Testis (tissue), 3 donors: ENCODE data around the gene CHRNB1. TPM values are rescaled to one million over a fixed set of nuclear protein-coding genes. Genes with fewer than 3 reads are reported as not detected.

ENCODE experiments used
- DNase-seq: peaks from one replicate; pipeline ENCODE4 v3.0.0-alpha.2; 2019
- H3K27ac ChIP-seq, 2 donors: fragments of 200-600 bp; sonication (generic); one replicate each; pipeline ENCODE4 v1.5.1; 2019
- H3K27me3 ChIP-seq: fragments of 200-600 bp; sonication (generic); one replicate; pipeline ENCODE4 v1.5.1; 2019
- H3K36me3 ChIP-seq: fragments of 200-600 bp; sonication (generic); one replicate; pipeline ENCODE4 v1.5.1; 2017; ENCODE audit warnings: low read depth; ENCODE audit errors: missing control alignments
- H3K4me1 ChIP-seq: fragments of 200-600 bp; sonication (generic); one replicate; pipeline ENCODE4 v1.5.1; 2019
- H3K4me3 ChIP-seq, 2 donors: fragments of 200-600 bp; sonication (generic); one replicate each; pipeline ENCODE4 v1.5.1; 2017 to 2019
- H3K9me3 ChIP-seq: fragments of 200-600 bp; sonication (generic); one replicate; pipeline ENCODE4 v1.5.1; 2017
- CTCF ChIP-seq, 3 experiments: fragments of 450-650 bp in 2 of 3; fragments of 200-600 bp in 1 of 3; sonication (generic) in 1 of 3; IDR thresholded peaks; one replicate each; pipeline ENCODE4 v1.5.1; 2016 to 2019; ENCODE audit warnings: antibody characterized with exemption in 3 of 3, mild to moderate bottlenecking in 2 of 3, moderate library complexity in 1 of 3
- POLR2A ChIP-seq: fragments of 450-650 bp; IDR thresholded peaks from one replicate; pipeline ENCODE4 v1.6.1; 2017; ENCODE audit warnings: antibody characterized with exemption, mild to moderate bottlenecking, moderate library complexity
- whole genome bisulfite sequencing, 2 donors: methylation state at CpG; one replicate each; pipeline ENCODE4 v1.1.5; 2018; 5-methylcytosine and 5-hydroxymethylcytosine counted together
- intact Hi-C: fragments of 100-400 bp; cut with DNase I; formaldehyde crosslinking; loops from one replicate; pipeline ENCODE4 v1.15.1; 2023; ENCODE audit warnings: low total_unique reads
- polyA plus RNA-seq: library from polyadenylated mRNA; stranded (reverse); fragments of 350-450 nt; fragmentation: Illumina TruSeq; extraction: RNeasy Lipid Tissue Mini Kit (QIAGEN cat#74804); gene quantifications from one replicate; pipeline ENCODE4 v1.2.3, GENCODE V29; 2014; ENCODE audit warnings: low read depth, low replicate concordance; ENCODE audit not compliant: insufficient read depth
- total RNA-seq, 2 donors: library from RNA; depleted of rRNA; stranded (reverse); fragments of >200 nt; gene quantifications; one replicate each; pipeline ENCODE4 v1.2.3, GENCODE V29; 2016

Gene CHRNB1
- total and polyA plus RNA-seq, 3 donors from 2014 or later, result 6.2 to 7.4 (median 6.9) TPM

- TF ChIP-seq CTCF (IDR thresholded peaks at IDR 0.05) (no peak), POLR2A (no peak)
- WGBS, 2 donors, result 83 to 88% methylated on average over 7 to 14 of the region's 14 CpGs
- no peak for DNase-seq
- Histone ChIP-seq H3K4me1 (no peaks in the 10 kb centered on the region), H3K36me3 (peaks cover 12% of the 10 kb centered on the region), H3K9me3 (no peaks in the 10 kb centered on the region), H3K4me3 (no peak overlapping the region), H3K27ac (no peak overlapping the region), H3K27me3 (no peaks in the 10 kb centered on the region)
- intact Hi-C loops, result no loop called here
Observed at GRCh38 chr17:7502987-7503386, 58.1 kb downstream of the CHRNB1 start.

GRCh38 chr17:7503521-7503920 lies 58.7 kb downstream of the CHRNB1 start:
- Histone ChIP-seq H3K4me3 (no peak overlapping the region), H3K4me1 (no peaks in the 10 kb centered on the region), H3K27me3 (no peaks in the 10 kb centered on the region), H3K9me3 (no peaks in the 10 kb centered on the region), H3K36me3 (peaks cover 12% of the 10 kb centered on the region), H3K27ac (no peak overlapping the region)
- no peak for DNase-seq
- intact Hi-C loops, result no loop called here
- TF ChIP-seq CTCF (IDR thresholded peaks at IDR 0.05), result no peak
- TF ChIP-seq POLR2A, result no peak
- 89 to 96% methylated on average over 8 of the region's 8 CpGs for WGBS, 2 donors

Other genes with a start within 250 kb of the CHRNB1 start
Only the 30 nearest of the 40 such genes appear.
- 1 to 10 TPM; 4.5 to 6.9 TPM for gene CLDN7, start 182.6 kb upstream of the CHRNB1 start, total RNA-seq
- 8.8 TPM for gene CLDN7, start 182.6 kb upstream of the CHRNB1 start, polyA plus RNA-seq
- 1 to 10 TPM; 4.2 to 6.6 TPM for gene SLC2A4, start 163.3 kb upstream of the CHRNB1 start, total RNA-seq
- gene SLC2A4, start 163.3 kb upstream of the CHRNB1 start, polyA plus RNA-seq, result 4.7 TPM
- 100 to 1,000 TPM; 276 to 549 TPM for gene YBX2, start 150.4 kb upstream of the CHRNB1 start, total RNA-seq
- gene YBX2, start 150.4 kb upstream of the CHRNB1 start, polyA plus RNA-seq, result 1,120 TPM
- gene EIF5A, start 137.4 kb upstream of the CHRNB1 start, total RNA-seq, result 100 to 1,000 TPM; 193 to 229 TPM
- gene EIF5A, start 137.4 kb upstream of the CHRNB1 start, polyA plus RNA-seq, result 388 TPM
- 100 to 1,000 TPM; 204 to 239 TPM for gene GPS2, start 129.7 kb upstream of the CHRNB1 start, total RNA-seq
- 219 TPM for gene GPS2, start 129.7 kb upstream of the CHRNB1 start, polyA plus RNA-seq
- gene NEURL4, start 115.7 kb upstream of the CHRNB1 start, total RNA-seq, result 10 to 100 TPM; 34.5 to 50.6 TPM
- gene NEURL4, start 115.7 kb upstream of the CHRNB1 start, polyA plus RNA-seq, result 38.3 TPM
- gene ACAP1, start 108.5 kb upstream of the CHRNB1 start, total RNA-seq, result 100 to 1,000 TPM in 1 of 2 donors, 10 to 100 TPM in 1; 12.6 to 140 TPM
- 95.2 TPM for gene ACAP1, start 108.5 kb upstream of the CHRNB1 start, polyA plus RNA-seq
- 1 to 10 TPM; 4.8 to 5.0 TPM for gene KCTD11, start 92.9 kb upstream of the CHRNB1 start, total RNA-seq
- gene KCTD11, start 92.9 kb upstream of the CHRNB1 start, polyA plus RNA-seq, result 6.8 TPM
- gene TMEM95, start 89.9 kb upstream of the CHRNB1 start, total RNA-seq, result 1 to 10 TPM; 2.8 to 6.6 TPM
- 9.9 TPM for gene TMEM95, start 89.9 kb upstream of the CHRNB1 start, polyA plus RNA-seq
- gene TNK1, start 64.0 kb upstream of the CHRNB1 start, total RNA-seq, result 1 to 10 TPM; 3.7 to 6.8 TPM
- 4.0 TPM for gene TNK1, start 64.0 kb upstream of the CHRNB1 start, polyA plus RNA-seq
- gene PLSCR3, start 50.5 kb upstream of the CHRNB1 start, total RNA-seq, result 10 to 100 TPM; 13.6 to 19.4 TPM
- 14.2 TPM for gene PLSCR3, start 50.5 kb upstream of the CHRNB1 start, polyA plus RNA-seq
- 10 to 100 TPM; 18.7 to 33.3 TPM for gene TMEM256, start 41.0 kb upstream of the CHRNB1 start, total RNA-seq
- 27.3 TPM for gene TMEM256, start 41.0 kb upstream of the CHRNB1 start, polyA plus RNA-seq
- gene NLGN2, start 37.2 kb upstream of the CHRNB1 start, total RNA-seq, result 10 to 100 TPM in 1 of 2 donors, 1 to 10 TPM in 1; 9.9 to 10.7 TPM
- gene NLGN2, start 37.2 kb upstream of the CHRNB1 start, polyA plus RNA-seq, result 8.4 TPM
- gene SPEM1, start 24.7 kb upstream of the CHRNB1 start, total RNA-seq, result 10 to 100 TPM in 1 of 2 donors, 1 to 10 TPM in 1; 8.5 to 18.7 TPM
- gene SPEM1, start 24.7 kb upstream of the CHRNB1 start, polyA plus RNA-seq, result 67.7 TPM
- gene SPEM2, start 19.4 kb upstream of the CHRNB1 start, total RNA-seq, result 100 to 1,000 TPM in 1 of 2 donors, 10 to 100 TPM in 1; 41.4 to 202 TPM
- 111 TPM for gene SPEM2, start 19.4 kb upstream of the CHRNB1 start, polyA plus RNA-seq
- gene SPEM3, start 16.2 kb upstream of the CHRNB1 start, total RNA-seq, result 10 to 100 TPM in 1 of 2 donors, 1 to 10 TPM in 1; 5.7 to 18.8 TPM
- gene SPEM3, start 16.2 kb upstream of the CHRNB1 start, polyA plus RNA-seq, result 63.0 TPM
- 10 to 100 TPM in 1 of 2 donors, 1 to 10 TPM in 1; 7.9 to 11.7 TPM for gene TMEM102, start 9.6 kb upstream of the CHRNB1 start, total RNA-seq
- 6.5 TPM for gene TMEM102, start 9.6 kb upstream of the CHRNB1 start, polyA plus RNA-seq
- 1 to 10 TPM; 3.2 to 4.2 TPM for gene FGF11, start 5.5 kb upstream of the CHRNB1 start, total RNA-seq
- 4.6 TPM for gene FGF11, start 5.5 kb upstream of the CHRNB1 start, polyA plus RNA-seq
- gene ZBTB4, start 34.6 kb downstream of the CHRNB1 start, total RNA-seq, result 10 to 100 TPM; 34.0 to 43.4 TPM
- gene ZBTB4, start 34.6 kb downstream of the CHRNB1 start, polyA plus RNA-seq, result 39.5 TPM
- gene SLC35G6, start 36.4 kb downstream of the CHRNB1 start, total RNA-seq, result 1 to 10 TPM; 1.8 to 3.9 TPM
- 3.9 TPM for gene SLC35G6, start 36.4 kb downstream of the CHRNB1 start, polyA plus RNA-seq
- gene POLR2A, start 39.3 kb downstream of the CHRNB1 start, total RNA-seq, result 100 to 1,000 TPM; 359 to 391 TPM
- gene POLR2A, start 39.3 kb downstream of the CHRNB1 start, polyA plus RNA-seq, result 175 TPM
- 10 to 100 TPM; 17.0 to 20.6 TPM for gene TNFSF12, start 104.0 kb downstream of the CHRNB1 start, total RNA-seq
- gene TNFSF12, start 104.0 kb downstream of the CHRNB1 start, polyA plus RNA-seq, result 21.5 TPM
- 1 to 10 TPM; 1.2 to 5.1 TPM for gene TNFSF13, start 113.7 kb downstream of the CHRNB1 start, total RNA-seq
- 11.5 TPM for gene TNFSF13, start 113.7 kb downstream of the CHRNB1 start, polyA plus RNA-seq
- 10 to 100 TPM; 77.4 to 83.5 TPM for gene SENP3, start 116.9 kb downstream of the CHRNB1 start, total RNA-seq
- gene SENP3, start 116.9 kb downstream of the CHRNB1 start, polyA plus RNA-seq, result 108 TPM
- 1 to 10 TPM; 2.0 to 6.4 TPM for gene CD68, start 134.6 kb downstream of the CHRNB1 start, total RNA-seq
- gene CD68, start 134.6 kb downstream of the CHRNB1 start, polyA plus RNA-seq, result 54.8 TPM
- gene MPDU1, start 138.8 kb downstream of the CHRNB1 start, total RNA-seq, result 10 to 100 TPM; 55.7 to 88.7 TPM
- 60.9 TPM for gene MPDU1, start 138.8 kb downstream of the CHRNB1 start, polyA plus RNA-seq
- 1 to 10 TPM; 2.8 to 4.0 TPM for gene SOX15, start 145.0 kb downstream of the CHRNB1 start, total RNA-seq
- gene SOX15, start 145.0 kb downstream of the CHRNB1 start, polyA plus RNA-seq, result 2.6 TPM
- 10 to 100 TPM; 53.8 to 60.3 TPM for gene FXR2, start 169.8 kb downstream of the CHRNB1 start, total RNA-seq
- gene FXR2, start 169.8 kb downstream of the CHRNB1 start, polyA plus RNA-seq, result 76.0 TPM
- gene SAT2, start 182.8 kb downstream of the CHRNB1 start, total RNA-seq, result 100 to 1,000 TPM; 108 to 112 TPM
- gene SAT2, start 182.8 kb downstream of the CHRNB1 start, polyA plus RNA-seq, result 128 TPM
- gene SHBG, start 185.1 kb downstream of the CHRNB1 start, total RNA-seq, result 1 to 10 TPM; 3.2 to 6.1 TPM
- gene SHBG, start 185.1 kb downstream of the CHRNB1 start, polyA plus RNA-seq, result 17.8 TPM